ENCODE data around the gene ZNF615.
"Not testable (repeated sequence)": the region's sequence is repeated elsewhere in the genome, so short reads cannot be mapped to it uniquely, and the experiment has no call there.

DNA sequence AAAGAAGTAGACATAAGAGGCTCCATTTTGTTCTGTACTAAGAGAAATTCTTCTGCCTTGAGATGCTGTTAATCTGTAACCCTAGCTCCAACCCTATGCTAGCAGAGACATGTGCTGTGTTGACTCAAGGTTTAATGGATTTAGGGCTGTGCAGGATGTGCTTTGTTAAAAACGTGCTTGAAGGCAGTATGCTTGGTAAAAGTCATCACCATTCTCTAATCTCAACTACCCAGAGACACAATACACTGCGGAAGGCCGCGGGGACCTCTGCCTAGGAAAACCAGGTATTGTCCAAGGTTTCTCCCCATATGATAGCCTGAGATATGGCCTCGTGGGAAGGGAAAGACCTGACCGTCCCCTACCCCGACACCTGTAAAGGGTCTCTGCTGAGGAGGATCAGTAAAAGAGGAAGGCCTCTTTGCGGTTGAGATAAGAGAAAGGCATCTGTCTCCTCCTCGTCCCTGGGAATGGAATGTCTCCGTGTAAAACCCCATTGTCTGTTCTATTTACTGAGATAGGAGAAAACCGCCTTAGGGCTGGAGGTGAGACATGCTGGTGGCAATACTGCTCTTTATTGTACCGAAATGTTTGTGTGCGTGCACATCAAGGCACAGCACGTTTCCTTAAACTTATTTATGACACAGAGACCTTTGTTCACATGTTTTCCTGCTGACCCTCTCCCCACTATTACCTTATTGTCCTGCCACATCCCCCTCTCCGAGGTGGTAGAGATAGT is 18.4 kb upstream of the ZNF615 start:
- TF ChIP-seq CTCF (IDR thresholded peaks at IDR 0.05; ENCODE audit: low read depth, low read length, poor library complexity, severe bottlenecking); EZH2phosphoT487 (IDR thresholded peaks at IDR 0.05; ENCODE audit: borderline replicate concordance, low read length): not testable (repeated sequence)
